Ovary (tissue), 9 donors: ENCODE results near the gene PTPRN2. TPM values are rescaled to one million over a fixed set of nuclear protein-coding genes. Genes with fewer than 3 reads are reported as not detected.
"Not testable (repeated sequence)": the region's sequence is repeated elsewhere in the genome, so short reads cannot be mapped to it uniquely, and the experiment has no call there.

Experiments used
- DNase-seq, 5 donors: peaks; one replicate each; pipeline ENCODE4 v3.0.0-alpha.2; 2019 to 2020
- H3K27ac ChIP-seq, 2 donors: fragments of 200-600 bp; one replicate each; pipeline versions ENCODE4 v1.5.1 to v1.8.0; 2019 to 2022
- H3K27me3 ChIP-seq: fragments of 200-600 bp; one replicate; pipeline ENCODE4 v1.8.0; 2022
- H3K36me3 ChIP-seq: fragments of 200-600 bp; sonication (generic); one replicate; pipeline ENCODE4 v1.5.1; 2019
- H3K4me1 ChIP-seq: one replicate; pipeline ENCODE4 v1.8.1; 2013; ENCODE audit warnings: mild to moderate bottlenecking, moderate library complexity; ENCODE audit not compliant: insufficient read depth
- H3K4me3 ChIP-seq: fragments of 200-600 bp; sonication (generic); one replicate; pipeline ENCODE4 v1.5.1; 2017
- H3K9me3 ChIP-seq, 2 donors: fragments of 200-600 bp in 1 of 2; sonication (generic) in 1 of 2; one replicate each; pipeline versions ENCODE4 v1.5.1 to v1.8.1; 2013 to 2019; ENCODE audit warnings: mild to moderate bottlenecking in 1 of 2, moderate library complexity in 1 of 2
- CTCF ChIP-seq, 3 donors: fragments of 450-650 bp in 2 of 3; fragments of 200-600 bp in 1 of 3; IDR thresholded peaks; one replicate each; pipeline versions ENCODE4 v1.5.1 to v1.8.0; 2016 to 2022; ENCODE audit warnings: antibody characterized with exemption in 3 of 3, mild to moderate bottlenecking in 1 of 3
- EP300 ChIP-seq: sonication (generic); formaldehyde crosslinking; IDR thresholded peaks from one replicate; pipeline ENCODE4 v1.6.1; 2017; ENCODE audit warnings: antibody characterized with exemption
- POLR2A ChIP-seq: fragments of 450-650 bp; IDR thresholded peaks from one replicate; pipeline ENCODE4 v1.6.1; 2017; ENCODE audit warnings: antibody characterized with exemption, mild to moderate bottlenecking, moderate library complexity
- WGBS, 3 donors: extraction: QIAGEN DNeasy Blood & Tissue Kit in 1 of 3; methylation state at CpG; one replicate each; pipeline versions ENCODE4 v1.1.5 to v1.1.7; 2013 to 2017; 5-methylcytosine and 5-hydroxymethylcytosine counted together
- intact Hi-C, 4 donors: fragments of 100-400 bp; cut with DNase I; formaldehyde crosslinking; loops; one replicate each; pipeline versions ENCODE4 v1.11.0 to v1.15.1; 2022 to 2023
- polyA plus RNA-seq, 2 donors: library from polyadenylated mRNA; stranded (reverse); fragments of 200-250 nt in 1 of 2; fragments of 350-450 nt in 1 of 2; fragmentation: Illumina TruSeq in 1 of 2; extraction: RNeasy Lipid Tissue Mini Kit (QIAGEN cat#74804) in 1 of 2; gene quantifications; one replicate each; pipeline ENCODE4 v1.2.3, GENCODE V29; 2013 to 2014
- total RNA-seq, 7 donors: library from RNA; depleted of rRNA in 2 of 7; stranded (reverse); fragments of >200 nt in 2 of 7; fragmentation: NEBNext Ultra II Directional in 3 of 7; extraction: Animal tissue kit (Norgen Biotek cat#: 25700) in 3 of 7; gene quantifications; one replicate each; pipeline versions ENCODE4 v1.1.0 to v1.2.4, GENCODE V29; 2016 to 2023
- donor health status: DM: no; HTN: no; CAD: no; lungs with moderate emphysema.
- donor health status: DM: no; HTN: no; CAD: no.
- donor health status: Bipolar disorder and iron deficiency.
- donor health status: DM: yes; HTN: yes; CAD: no.
- donor health status: DM: no; HTN: no; CAD: no.
- donor health status: DM: yes; HTN: yes; CAD: no.

PTPRN2 gene
- total and polyA plus RNA-seq, 9 donors, result 3.5 to 11.1 (median 5.9) TPM

- Histone ChIP-seq H3K27ac (no peak overlapping the region), H3K9me3 (peaks cover 0 to 6% of the 10 kb centered on the region in 2 donors), H3K36me3 (no peaks in the 10 kb centered on the region), H3K4me1 (no peaks in the 10 kb centered on the region), H3K4me3 (no peak overlapping the region), H3K27me3 (no peaks in the 10 kb centered on the region)
- 78 to 85% (median 80%) methylated on average over 10 to 11 of the region's 11 CpGs for WGBS, 3 donors
- TF ChIP-seq POLR2A (no peak), CTCF (IDR thresholded peaks at IDR 0.05) (no peak), EP300 (no peak)
- DNase-seq, result no peak
- intact Hi-C loops, result no loop called here
Measured at GRCh38 chr7:158517072-158517471, 70.6 kb downstream of the PTPRN2 start.

- no peaks in the 10 kb centered on the region for H3K36me3 ChIP-seq
- H3K4me3 ChIP-seq, result no peak overlapping the region
- no peak overlapping the region for H3K27ac ChIP-seq
- no peak for DNase-seq
- intact Hi-C loops, result no loop called here
- TF ChIP-seq POLR2A (no peak), CTCF (IDR thresholded peaks at IDR 0.05) (no peak)
- WGBS, 3 donors, result 90 to 95% (median 91%) methylated on average over 2 of the region's 2 CpGs
- H3K27me3 ChIP-seq, result no peaks in the 10 kb centered on the region
- H3K4me1 ChIP-seq, result no peaks in the 10 kb centered on the region
- H3K9me3 ChIP-seq, result peaks cover 0 to 8% of the 10 kb centered on the region in 2 donors
Measured at GRCh38 chr7:158516524-158516923, 71.1 kb downstream of the PTPRN2 start.

GRCh38 chr7:158512869-158513268, 74.8 kb downstream of the PTPRN2 start:
- no peak overlapping the region for H3K4me3 ChIP-seq
- H3K36me3 ChIP-seq, result no peaks in the 10 kb centered on the region
- WGBS, 3 donors, result 88 to 92% (median 90%) methylated on average over 6 of the region's 6 CpGs
- no peaks in the 10 kb centered on the region for H3K27me3 ChIP-seq
- TF ChIP-seq POLR2A, result no peak
- peaks cover 0 to 8% of the 10 kb centered on the region in 2 donors for H3K9me3 ChIP-seq
- intact Hi-C loops, result no loop called here
- H3K4me1 ChIP-seq, result no peaks in the 10 kb centered on the region
- DNase-seq, result no peak
- H3K27ac ChIP-seq, result no peak overlapping the region

- no peak overlapping the region for H3K4me3 ChIP-seq
- H3K9me3 ChIP-seq, result peaks cover 0 to 8% of the 10 kb centered on the region in 2 donors
- no peaks in the 10 kb centered on the region for H3K36me3 ChIP-seq
- no peak for DNase-seq
- no peaks in the 10 kb centered on the region for H3K27me3 ChIP-seq
- intact Hi-C loops, result no loop called here
- no peak overlapping the region for H3K27ac ChIP-seq
- TF ChIP-seq EP300 (no peak), POLR2A (no peak), CTCF (IDR thresholded peaks at IDR 0.05) (no peak)
- no peaks in the 10 kb centered on the region for H3K4me1 ChIP-seq
- 69 to 82% (median 73%) methylated on average over 6 of the region's 6 CpGs for WGBS, 3 donors
Measured at GRCh38 chr7:158512042-158512441, 75.6 kb downstream of the PTPRN2 start.

GRCh38 chr7:158508802-158509385, 78.7 kb downstream of the PTPRN2 start:
- H3K9me3 ChIP-seq, result peaks cover 0 to 12% of the 10 kb centered on the region in 2 donors
- DNase-seq, result no peak
- 76 to 78% (median 77%) methylated on average over 26 of the region's 27 CpGs for WGBS, 3 donors
- TF ChIP-seq EP300, result no peak
- TF ChIP-seq POLR2A, result no peak
- TF ChIP-seq CTCF (IDR thresholded peaks at IDR 0.05), result no peak
- no peak overlapping the region for H3K27ac ChIP-seq
- intact Hi-C loops, result no loop called here
- H3K27me3 ChIP-seq, result no peaks in the 10 kb centered on the region
- H3K4me1 ChIP-seq, result no peaks in the 10 kb centered on the region
- H3K36me3 ChIP-seq, result no peaks in the 10 kb centered on the region
- no peak overlapping the region for H3K4me3 ChIP-seq

- H3K27ac ChIP-seq, H3K4me1 ChIP-seq, H3K4me3 ChIP-seq, intact Hi-C loops, H3K36me3 ChIP-seq, H3K27me3 ChIP-seq, DNase-seq: not testable (repeated sequence)
- 83 to 90% (median 87%) methylated on average over 10 to 14 of the region's 16 CpGs for WGBS, 3 donors
- peaks cover 0 to 12% of the 10 kb centered on the region in 2 donors for H3K9me3 ChIP-seq
Measured at GRCh38 chr7:158508321-158508720, 79.3 kb downstream of the PTPRN2 start.
